GM19438 (cell line): ENCODE results near the gene TTC19.
"Not testable (repeated sequence)": the region's sequence is repeated elsewhere in the genome, so short reads cannot be mapped to it uniquely, and the experiment has no call there.

Experiments used
- ATAC-seq: cut with Tn5 transposase; IDR thresholded peaks from one replicate; pipeline ENCODE4 v1.9.1; 2021; ENCODE audit warnings: low read depth; ENCODE audit not compliant: unreplicated experiment

Gene TTC19

GRCh38 chr17:16025202-16025601, 25.6 kb downstream of the TTC19 start:
- ATAC-seq: no peak

- ATAC-seq: no peak
Measured at GRCh38 chr17:16026895-16027294, 27.3 kb downstream of the TTC19 start.

- ATAC-seq: no peak
Measured at GRCh38 chr17:16027708-16028584, 28.3 kb downstream of the TTC19 start.

GRCh38 chr17:16033729-16034349, 34.2 kb downstream of the TTC19 start:
- no peak for ATAC-seq

GRCh38 chr17:16036261-16036660, 36.6 kb downstream of the TTC19 start:
- ATAC-seq: no peak

- no peak for ATAC-seq
Measured at GRCh38 chr17:16037636-16038035, 38.0 kb downstream of the TTC19 start.

GRCh38 chr17:16040710-16041251, 41.2 kb downstream of the TTC19 start:
- no peak for ATAC-seq

GRCh38 chr17:16044487-16044886, 44.9 kb downstream of the TTC19 start:
- no peak for ATAC-seq

- no peak for ATAC-seq
Measured at GRCh38 chr17:16046966-16047365, 47.3 kb downstream of the TTC19 start.

GRCh38 chr17:16048811-16049449, 49.3 kb downstream of the TTC19 start:
- ATAC-seq: no peak

- no peak for ATAC-seq
Measured at GRCh38 chr17:16050844-16051243, 51.2 kb downstream of the TTC19 start.

GRCh38 chr17:16052486-16052885, 52.9 kb downstream of the TTC19 start:
- no peak for ATAC-seq

GRCh38 chr17:16055139-16055538, 55.5 kb downstream of the TTC19 start:
- not testable (repeated sequence) for ATAC-seq

- ATAC-seq: no peak
Measured at GRCh38 chr17:16061631-16062030, 62.0 kb downstream of the TTC19 start.

- no peak for ATAC-seq
Measured at GRCh38 chr17:16066125-16066524, 66.5 kb downstream of the TTC19 start.

GRCh38 chr17:16068323-16068722, 68.7 kb downstream of the TTC19 start:
- ATAC-seq: no peak

- no peak for ATAC-seq
Measured at GRCh38 chr17:16072031-16072430, 72.4 kb downstream of the TTC19 start.

- ATAC-seq: no peak
Measured at GRCh38 chr17:16073845-16074244, 74.2 kb downstream of the TTC19 start.

GRCh38 chr17:16074423-16074822, 74.8 kb downstream of the TTC19 start:
- ATAC-seq: no peak

GRCh38 chr17:16075949-16076348, 76.3 kb downstream of the TTC19 start:
- no peak for ATAC-seq
